ENCODE data around the gene DEK. TPM values are rescaled to one million over a fixed set of nuclear protein-coding genes. Genes with fewer than 3 reads are reported as not detected.
A peak's percentile ranks its signal among the peaks of the same experiment; 100 is the strongest.

DEK gene
- polyA plus RNA-seq, 6 donors from 2014 or later, result 32.5 to 61.2 (median 52.2) TPM

DNA sequence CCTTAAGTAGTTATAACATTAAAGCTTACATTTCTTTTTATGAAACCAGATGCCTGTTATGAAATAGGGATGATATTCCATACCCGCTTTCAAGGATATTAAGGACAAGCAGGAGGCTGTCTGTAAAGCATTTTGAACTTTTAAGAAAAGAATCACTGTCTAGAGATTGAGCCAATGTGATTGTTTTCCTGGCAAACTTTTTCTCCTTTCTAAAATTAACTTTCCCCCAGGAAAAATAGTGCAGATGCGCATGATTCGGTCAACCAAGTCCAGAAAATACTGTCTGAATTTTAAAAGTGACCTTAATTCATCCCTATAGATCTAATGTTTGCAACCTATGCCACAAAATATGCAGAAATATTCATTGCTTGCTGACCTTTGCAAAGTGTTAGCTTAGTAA is 15.1 kb upstream of the DEK start:
- no peaks in the 10 kb centered on the region for H3K36me3 Mint-ChIP-seq
- no peaks in the 10 kb centered on the region for H3K9me3 Mint-ChIP-seq
- ATAC-seq (ENCODE audit: low read depth in 2 of 2) (no peak), DNase-seq (no peak)
- no peak overlapping the region for H3K27ac Mint-ChIP-seq
- no peak overlapping the region for H3K4me3 Mint-ChIP-seq
- peaks cover 59 to 61% (median 60%) of the 10 kb centered on the region in 3 donors for H3K27me3 Mint-ChIP-seq
- peaks cover 4 to 15% (median 9%) of the 10 kb centered on the region in 3 donors for H3K4me1 Mint-ChIP-seq

DNA sequence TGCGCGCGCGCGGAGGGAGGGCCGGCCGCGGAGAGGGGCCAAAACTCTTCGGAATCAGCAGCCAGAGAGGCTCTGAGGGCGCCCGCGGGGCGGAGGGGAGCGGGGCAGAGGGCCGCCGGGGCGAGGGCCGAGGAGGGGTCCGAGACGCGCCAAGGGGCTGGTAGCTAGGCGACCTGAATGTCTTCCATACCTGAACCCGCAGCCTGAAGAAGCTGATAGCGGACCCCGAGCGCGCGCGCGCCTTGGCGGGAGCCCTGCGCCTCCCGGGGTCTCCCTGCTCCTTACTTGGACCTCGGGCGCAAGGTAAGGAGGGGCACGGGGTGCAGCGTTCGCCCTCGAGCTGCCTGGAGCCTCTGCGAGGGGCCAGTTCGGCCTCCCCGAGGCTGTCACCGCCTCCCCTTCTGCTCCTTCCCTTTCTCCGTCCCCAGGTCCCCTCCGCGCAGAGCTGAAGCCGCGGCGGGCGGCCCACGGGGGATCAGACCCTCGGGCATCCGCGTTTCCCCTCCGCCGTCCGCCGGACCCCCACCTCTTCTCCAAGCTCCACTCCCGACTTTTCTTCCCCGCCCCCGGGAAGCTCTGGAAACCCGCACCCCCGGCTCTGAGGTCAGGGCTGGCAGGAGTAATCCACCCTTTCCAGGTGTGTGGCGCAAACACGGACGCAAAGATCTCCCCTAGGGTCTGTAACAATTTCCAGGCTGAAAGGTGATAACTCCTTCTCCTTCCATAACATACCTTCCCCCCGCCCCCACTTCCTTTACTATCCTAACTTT is 13.1 kb upstream of the DEK start:
- peaks cover 55 to 61% (median 60%) of the 10 kb centered on the region in 3 donors for H3K27me3 Mint-ChIP-seq
- no peak overlapping the region for H3K27ac Mint-ChIP-seq
- no peaks in the 10 kb centered on the region for H3K9me3 Mint-ChIP-seq
- peaks cover 4 to 15% (median 9%) of the 10 kb centered on the region in 3 donors for H3K4me1 Mint-ChIP-seq
- no peak for DNase-seq
- H3K36me3 Mint-ChIP-seq, result no peaks in the 10 kb centered on the region
- H3K4me3 Mint-ChIP-seq, result peak overlapping the region in 6 of 8 donors; percentile 38 to 64 (median 51)
- ATAC-seq (ENCODE audit: low read depth in 2 of 2), result no peak

- H3K27ac Mint-ChIP-seq, result no peak overlapping the region
- H3K4me1 Mint-ChIP-seq, result peaks cover 4 to 15% (median 9%) of the 10 kb centered on the region in 3 donors
- H3K27me3 Mint-ChIP-seq, result peaks cover 55 to 63% (median 56%) of the 10 kb centered on the region in 3 donors
- H3K9me3 Mint-ChIP-seq, result peaks cover 0 to 4% (median 0%) of the 10 kb centered on the region in 7 donors
- H3K36me3 Mint-ChIP-seq, result no peaks in the 10 kb centered on the region
- DNase-seq, result no peak
- H3K4me3 Mint-ChIP-seq, result peak overlapping the region in 3 of 8 donors; percentile 12 to 64 (median 21)
- ATAC-seq (ENCODE audit: low read depth in 2 of 2), result no peak
These were observed 12.4 kb upstream of the DEK start for GRCh38 chr6:18276610-18277236.

- no peaks in the 10 kb centered on the region for H3K36me3 Mint-ChIP-seq
- peaks cover 0 to 4% (median 0%) of the 10 kb centered on the region in 7 donors for H3K9me3 Mint-ChIP-seq
- ATAC-seq (ENCODE audit: low read depth in 2 of 2) (no peak), DNase-seq (no peak)
- H3K4me3 Mint-ChIP-seq, result no peak overlapping the region
- peaks cover 5 to 9% (median 8%) of the 10 kb centered on the region in 3 donors for H3K27me3 Mint-ChIP-seq
- H3K4me1 Mint-ChIP-seq, result peaks cover 5% of the 10 kb centered on the region in 3 donors
- peak overlapping the region in 1 of 6 donors; percentile 35 for H3K27ac Mint-ChIP-seq
These were observed 5.9 kb upstream of the DEK start for GRCh38 chr6:18270216-18270615.

DNA sequence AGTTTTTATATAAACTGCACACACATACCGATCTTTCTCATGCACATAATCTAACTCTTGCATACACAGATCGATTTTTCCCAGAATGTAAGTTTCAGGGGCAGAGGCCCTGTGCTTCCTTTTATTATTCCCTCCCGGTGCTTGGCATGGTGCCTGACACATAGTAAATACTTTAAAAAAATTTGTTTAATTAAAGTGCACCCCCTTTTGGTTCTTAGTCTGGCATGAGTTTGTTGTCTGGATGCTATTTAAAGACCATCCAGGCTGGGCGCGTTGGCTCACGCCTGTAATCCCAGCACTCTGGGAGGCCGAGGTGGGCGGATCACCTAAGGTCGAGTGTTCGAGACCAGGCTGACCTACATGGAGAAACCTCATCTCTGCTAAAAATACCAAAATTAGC is 5.4 kb upstream of the DEK start:
- Mint-ChIP-seq H3K27ac (no peak overlapping the region), H3K4me3 (peak overlapping the region in 1 of 8 donors; percentile 14), H3K9me3 (peaks cover 0 to 4% (median 0%) of the 10 kb centered on the region in 7 donors), H3K27me3 (peaks cover 0 to 5% (median 4%) of the 10 kb centered on the region in 3 donors), H3K4me1 (peaks cover 10% of the 10 kb centered on the region in 3 donors), H3K36me3 (no peaks in the 10 kb centered on the region)
- ATAC-seq (ENCODE audit: low read depth in 2 of 2) (no peak), DNase-seq (no peak)

DNA sequence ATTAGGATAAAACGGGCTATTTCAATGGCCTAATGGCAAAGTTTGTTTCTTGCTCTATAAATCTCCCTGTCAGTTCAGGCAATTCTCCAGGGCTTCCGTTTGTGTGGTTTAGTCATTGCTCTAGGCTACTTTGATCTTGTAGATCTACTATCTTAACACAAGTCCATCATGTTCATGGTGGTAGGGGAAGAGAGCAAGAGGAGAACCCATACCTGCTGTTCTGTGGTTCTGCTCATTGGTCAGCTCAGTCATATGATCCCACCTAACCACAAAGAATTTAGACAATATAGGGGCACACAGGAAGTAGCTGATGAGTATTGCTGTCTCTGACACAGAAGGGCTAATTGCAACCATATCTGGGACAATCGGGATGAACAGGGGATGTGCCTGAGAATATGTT is 4.9 kb upstream of the DEK start:
- Mint-ChIP-seq H3K4me3 (no peak overlapping the region), H3K9me3 (peaks cover 0 to 4% (median 0%) of the 10 kb centered on the region in 7 donors), H3K27ac (no peak overlapping the region), H3K4me1 (peaks cover 10% of the 10 kb centered on the region in 3 donors), H3K27me3 (peaks cover 0 to 5% (median 4%) of the 10 kb centered on the region in 3 donors), H3K36me3 (no peaks in the 10 kb centered on the region)
- DNase-seq, result no peak
- no peak for ATAC-seq (ENCODE audit: low read depth in 2 of 2)

GRCh38 chr6:18268066-18268465 is 3.7 kb upstream of the DEK start:
- no peak overlapping the region for H3K4me3 Mint-ChIP-seq
- DNase-seq, result no peak
- no peak for ATAC-seq (ENCODE audit: low read depth in 2 of 2)
- H3K27ac Mint-ChIP-seq, result no peak overlapping the region
- H3K36me3 Mint-ChIP-seq, result no peaks in the 10 kb centered on the region
- H3K9me3 Mint-ChIP-seq, result peaks cover 0 to 4% (median 0%) of the 10 kb centered on the region in 7 donors
- H3K4me1 Mint-ChIP-seq, result peaks cover 14 to 19% (median 16%) of the 10 kb centered on the region in 3 donors
- peaks cover 0 to 5% (median 4%) of the 10 kb centered on the region in 3 donors for H3K27me3 Mint-ChIP-seq

DNA sequence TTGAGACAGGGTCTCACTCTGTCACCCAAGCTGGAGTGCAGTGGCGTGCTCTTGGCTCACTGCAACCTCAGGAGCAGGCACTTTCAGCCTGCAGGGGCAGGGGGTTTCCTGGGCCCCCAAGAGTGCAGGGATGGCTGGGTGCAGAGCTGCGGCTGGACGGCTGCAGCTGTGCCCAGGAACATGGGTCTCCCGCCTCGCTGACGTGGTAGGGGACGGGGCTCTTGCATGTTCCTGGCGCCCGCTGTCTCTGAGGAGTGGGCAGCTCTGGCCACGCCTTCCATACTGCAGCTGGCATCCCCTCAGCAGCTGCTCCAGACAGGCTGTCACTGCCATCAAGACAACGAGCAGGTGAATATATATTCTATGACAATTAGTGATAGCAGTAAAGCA is 2.2 kb upstream of the DEK start:
- no peaks in the 10 kb centered on the region for H3K27me3 Mint-ChIP-seq
- H3K27ac Mint-ChIP-seq, result no peak overlapping the region
- no peak for DNase-seq
- peaks cover 28 to 34% (median 28%) of the 10 kb centered on the region in 3 donors for H3K4me1 Mint-ChIP-seq
- no peak for ATAC-seq (ENCODE audit: low read depth in 2 of 2)
- H3K9me3 Mint-ChIP-seq, result no peaks in the 10 kb centered on the region
- H3K4me3 Mint-ChIP-seq, result peak overlapping the region in 1 of 8 donors; percentile 22
- no peaks in the 10 kb centered on the region for H3K36me3 Mint-ChIP-seq

DNA sequence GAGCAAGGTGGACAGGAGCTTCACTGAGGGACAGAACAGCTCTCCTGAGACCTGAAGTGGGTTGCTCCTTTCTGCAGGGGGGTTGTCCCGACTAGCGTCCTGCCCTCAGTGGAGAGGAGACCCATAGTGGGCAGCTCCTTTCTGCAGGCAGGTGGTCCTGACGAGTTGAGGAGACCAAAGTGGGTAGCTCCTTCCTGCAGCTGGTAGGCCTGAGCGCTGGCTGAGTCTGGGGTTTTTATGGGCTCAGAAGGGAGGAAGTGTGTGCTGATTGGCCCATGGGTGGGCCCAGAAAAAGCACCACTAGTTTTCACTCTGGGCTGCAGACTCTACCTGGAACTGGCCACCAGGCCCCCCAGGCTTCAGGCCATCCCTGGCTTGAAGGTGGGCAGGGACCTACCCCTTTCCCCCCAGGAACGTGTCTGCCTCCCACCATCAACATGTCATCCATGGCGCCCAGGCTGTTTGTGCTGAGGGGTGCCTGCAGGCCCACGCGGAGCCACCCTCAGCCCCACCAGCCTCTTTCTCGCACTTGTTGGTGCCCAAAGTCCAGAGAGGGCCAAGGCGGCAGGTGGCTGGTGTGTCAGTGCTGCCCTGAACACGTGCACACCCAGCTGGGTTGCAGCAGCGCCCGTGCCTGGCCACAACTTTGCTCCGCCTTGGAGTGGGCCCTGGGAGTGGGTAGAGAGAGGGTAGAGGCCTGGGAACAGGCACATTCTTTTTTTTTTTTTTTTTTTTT is 1.6 kb upstream of the DEK start:
- no peaks in the 10 kb centered on the region for H3K27me3 Mint-ChIP-seq
- ATAC-seq (ENCODE audit: low read depth in 2 of 2), result no peak
- peak overlapping the region; percentile 45 to 97 (median 94) for H3K4me3 Mint-ChIP-seq
- H3K27ac Mint-ChIP-seq, result peak overlapping the region in 3 of 6 donors; percentile 45 to 92 (median 89)
- H3K4me1 Mint-ChIP-seq, result peaks cover 31 to 39% (median 34%) of the 10 kb centered on the region in 3 donors
- DNase-seq, result no peak
- no peaks in the 10 kb centered on the region for H3K9me3 Mint-ChIP-seq
- no peaks in the 10 kb centered on the region for H3K36me3 Mint-ChIP-seq

DNA sequence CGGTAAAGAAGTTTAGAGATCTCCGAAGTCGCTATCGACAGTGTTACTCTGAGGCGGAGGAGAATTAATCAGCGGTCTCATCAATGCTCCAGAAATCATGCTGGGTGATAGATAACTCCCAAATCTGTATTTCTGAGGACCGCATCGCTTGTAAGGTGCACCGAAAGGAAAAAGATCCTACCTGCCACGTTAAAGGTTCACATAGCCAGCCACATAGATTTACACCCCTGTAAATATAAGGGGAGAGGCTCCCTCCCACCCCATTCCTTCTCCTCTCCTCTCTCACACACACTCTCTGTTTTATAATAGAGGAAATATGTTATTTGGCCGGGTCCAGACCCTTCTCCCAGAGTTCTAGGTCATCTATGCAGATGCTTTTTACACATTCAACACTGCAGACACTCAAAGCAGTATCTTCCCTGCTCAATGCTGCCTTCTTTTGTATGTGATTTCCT is 620 bp upstream of the DEK start:
- H3K27me3 Mint-ChIP-seq, result no peaks in the 10 kb centered on the region
- peak overlapping the region; percentile 83 to 97 (median 94) for H3K4me3 Mint-ChIP-seq
- no peaks in the 10 kb centered on the region for H3K36me3 Mint-ChIP-seq
- ATAC-seq (ENCODE audit: low read depth in 2 of 2), result no peak
- H3K4me1 Mint-ChIP-seq, result peaks cover 38 to 49% (median 44%) of the 10 kb centered on the region in 3 donors
- peak overlapping the region; percentile 89 to 97 (median 93) for H3K27ac Mint-ChIP-seq
- no peak for DNase-seq
- no peaks in the 10 kb centered on the region for H3K9me3 Mint-ChIP-seq

GRCh38 chr6:18263418-18264218 is 712 bp downstream of the DEK start:
- peak overlapping the region; percentile 89 to 97 (median 94) for H3K27ac Mint-ChIP-seq
- H3K4me3 Mint-ChIP-seq, result peak overlapping the region; percentile 92 to 98 (median 96)
- DNase-seq (peak; percentile 24), ATAC-seq (ENCODE audit: low read depth in 2 of 2) (peak; percentile 2 to 4)
- peaks cover 38 to 54% (median 49%) of the 10 kb centered on the region in 3 donors for H3K4me1 Mint-ChIP-seq
- no peaks in the 10 kb centered on the region for H3K27me3 Mint-ChIP-seq
- H3K36me3 Mint-ChIP-seq, result no peaks in the 10 kb centered on the region
- H3K9me3 Mint-ChIP-seq, result no peaks in the 10 kb centered on the region

DNA sequence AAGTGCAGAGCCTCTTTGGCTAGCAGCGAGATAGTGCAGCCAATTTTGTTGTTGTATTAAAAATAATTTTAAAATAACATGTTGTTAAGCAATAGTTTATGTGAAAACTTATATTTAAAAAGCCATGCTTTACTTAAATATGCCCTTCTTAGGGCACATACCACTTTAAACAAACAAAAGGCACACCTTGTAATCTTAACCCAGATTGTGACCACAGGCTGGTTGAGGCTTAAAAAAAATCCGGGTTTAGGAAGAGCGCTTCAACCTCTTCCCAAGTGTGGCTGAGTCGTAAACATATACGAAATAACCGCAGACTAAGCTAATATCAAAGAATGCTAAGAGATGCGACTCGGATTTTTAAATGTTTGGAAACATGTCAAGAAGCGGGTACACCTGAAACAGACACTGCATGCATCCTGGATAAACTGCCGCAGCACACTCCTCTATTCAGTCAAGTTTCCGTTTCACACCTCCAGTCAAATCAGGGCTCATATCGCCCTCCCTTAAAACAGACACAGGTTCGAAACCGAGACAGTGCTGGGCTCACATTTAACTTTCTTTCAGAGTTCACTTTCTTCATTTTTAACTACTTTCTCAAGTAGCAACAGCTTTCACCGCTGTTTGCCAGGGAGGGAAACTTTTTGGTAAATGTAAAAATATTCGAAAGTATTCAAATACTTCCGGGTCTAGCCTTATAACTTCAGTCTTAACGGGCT is 1.5 kb downstream of the DEK start:
- DNase-seq (peak; percentile 24), ATAC-seq (ENCODE audit: low read depth in 2 of 2) (peak; percentile 21 to 35)
- peak overlapping the region; percentile 89 to 97 (median 94) for H3K27ac Mint-ChIP-seq
- no peaks in the 10 kb centered on the region for H3K36me3 Mint-ChIP-seq
- no peaks in the 10 kb centered on the region for H3K9me3 Mint-ChIP-seq
- H3K4me1 Mint-ChIP-seq, result peaks cover 38 to 55% (median 49%) of the 10 kb centered on the region in 3 donors
- peak overlapping the region; percentile 92 to 98 (median 96) for H3K4me3 Mint-ChIP-seq
- H3K27me3 Mint-ChIP-seq, result no peaks in the 10 kb centered on the region

All from naive B cell (primary cell).